Keratinocyte (primary cell): Measurements from ENCODE around the gene C1orf35. TPM values are rescaled to one million over a fixed set of nuclear protein-coding genes. Genes with fewer than 3 reads are reported as not detected.

ENCODE experiments used
- DNase-seq: peaks from one replicate; pipeline ENCODE4 v3.0.0-alpha.2; 2011; ENCODE audit warnings: low read depth, missing footprints, low spot score
- FAIRE-seq: peaks from 2 replicates; lab custom pipeline; 2011; peaks lifted over from hg19 to GRCh38; lab: Jason Lieb, UNC
- H2AFZ ChIP-seq: 2 replicates; pipeline ENCODE4 v1.6.0; 2012; ENCODE audit warnings: low read length, control low read depth, inconsistent platforms; ENCODE audit not compliant: control insufficient read depth
- H3K27ac ChIP-seq: 2 replicates; pipeline ENCODE4 v1.5.1; 2011; ENCODE audit warnings: low read length; ENCODE audit not compliant: control insufficient read depth, insufficient read depth
- H3K27me3 ChIP-seq: 3 replicates; pipeline ENCODE4 v1.6.0; 2011; ENCODE audit warnings: low read length; ENCODE audit not compliant: control insufficient read depth, insufficient read depth; ENCODE audit errors: extremely low read depth
- H3K36me3 ChIP-seq, 2 experiments: 2 replicates in 1 of 2; 3 replicates in 1 of 2; pipeline ENCODE4 v1.5.1; 2011; ENCODE audit warnings: low read length in 2 of 2, mild to moderate bottlenecking in 1 of 2; ENCODE audit not compliant: control insufficient read depth in 2 of 2, insufficient read depth in 2 of 2; ENCODE audit errors: extremely low read depth in 1 of 2
- H3K4me1 ChIP-seq: 3 replicates; pipeline ENCODE4 v1.5.1; 2011; ENCODE audit warnings: low read length; ENCODE audit not compliant: control insufficient read depth, insufficient read depth; ENCODE audit errors: extremely low read depth
- H3K4me2 ChIP-seq: 3 replicates; pipeline ENCODE4 v1.6.0; 2011; ENCODE audit warnings: low read depth, low read length; ENCODE audit not compliant: control insufficient read depth, insufficient read depth; ENCODE audit errors: extremely low read depth
- H3K4me3 ChIP-seq, 3 experiments: fragments of 200-600 bp in 1 of 3; sonication (generic) in 1 of 3; 2 replicates in 2 of 3; 3 replicates in 1 of 3; pipeline ENCODE4 v1.5.1; 2011 to 2016; ENCODE audit warnings: low read length in 3 of 3, mild to moderate bottlenecking in 3 of 3, control low read depth in 2 of 3, inconsistent platforms in 1 of 3, low read depth in 1 of 3, mixed read lengths in 1 of 3, mixed run types in 1 of 3, moderate library complexity in 1 of 3; ENCODE audit not compliant: control insufficient read depth in 2 of 3, insufficient read depth in 2 of 3; ENCODE audit errors: extremely low read depth in 1 of 3
- H3K79me2 ChIP-seq: 2 replicates; pipeline ENCODE4 v1.6.0; 2012; ENCODE audit warnings: low read length; ENCODE audit not compliant: control insufficient read depth, insufficient read depth
- H3K9ac ChIP-seq: 3 replicates; pipeline ENCODE4 v1.6.0; 2011; ENCODE audit warnings: low read length; ENCODE audit not compliant: control insufficient read depth, insufficient read depth; ENCODE audit errors: extremely low read depth
- H3K9me1 ChIP-seq: 3 replicates; pipeline ENCODE4 v1.6.0; 2011; ENCODE audit warnings: low read length; ENCODE audit not compliant: control insufficient read depth, insufficient read depth; ENCODE audit errors: extremely low read depth
- H3K9me3 ChIP-seq: 2 replicates; pipeline ENCODE4 v1.5.1; 2012; ENCODE audit warnings: low read depth, low read length; ENCODE audit not compliant: control insufficient read depth
- H4K20me1 ChIP-seq: 3 replicates; pipeline ENCODE4 v1.6.0; 2011; ENCODE audit warnings: low read length; ENCODE audit not compliant: control insufficient read depth, insufficient read depth; ENCODE audit errors: extremely low read depth
- CTCF ChIP-seq, 3 experiments: IDR thresholded peaks in 1 of 3; conservative IDR thresholded peaks in 1 of 3; optimal IDR thresholded peaks in 1 of 3; 2 replicates in 2 of 3; 3 replicates in 1 of 3; pipeline versions ENCODE3 to v1.5.1; 2011; ENCODE audit warnings: low read length in 3 of 3, mild to moderate bottlenecking in 3 of 3, moderate library complexity in 2 of 3, control low read depth in 1 of 3, inconsistent platforms in 1 of 3; ENCODE audit not compliant: insufficient read depth in 2 of 3; ENCODE audit errors: extremely low read depth in 1 of 3
- EZH2 ChIP-seq: IDR thresholded peaks from one replicate; pipeline ENCODE4 v1.6.1; 2012; ENCODE audit warnings: inconsistent platforms, mild to moderate bottlenecking, low read length, moderate library complexity
- dilution Hi-C: fragments of 300-500 bp; cut with MboI; formaldehyde crosslinking; loops from one replicate; pipeline ENCODE4 v1.7.0; 2020; ENCODE audit warnings: low sequenced_read_pairs; ENCODE audit not compliant: extremely low pct_ligation_motif_present
- polyA plus RNA-seq, 5 experiments: library from polyadenylated mRNA; depleted of rRNA in 3 of 5; stranded (reverse) in 3 of 5; stranded (forward) in 1 of 5; unstranded in 1 of 5; fragments of >200 nt; gene quantifications; 1 replicate in 1 of 5; 2 replicates in 3 of 5; 3 replicates in 1 of 5; pipeline versions ENCODE4 v1.2.1 to v1.2.3, GENCODE V29; 2011 to 2012; ENCODE audit warnings: missing spikeins in 2 of 5, low read depth in 1 of 5, low replicate concordance in 1 of 5

Gene C1orf35
- polyA plus RNA-seq, 1 donor (not counting 4 experiments of a cell fraction or from before 2014, with no cell fraction given), result 8.2 TPM

- no peak for FAIRE-seq
- Histone ChIP-seq H3K36me3 (no peaks in the 10 kb centered on the region), H3K27ac (peak overlapping the region; percentile 40), H3K79me2 (no peaks in the 10 kb centered on the region), H3K4me2 (peak overlapping the region; percentile 82), H3K4me1 (peaks cover 3% of the 10 kb centered on the region), H2AFZ (peak overlapping the region; percentile 66), H3K4me3 (peak overlapping the region; percentile 34 to 65 (median 59)), H4K20me1 (no peaks in the 10 kb centered on the region), H3K9me3 (no peaks in the 10 kb centered on the region), H3K9ac (peak overlapping the region; percentile 58), H3K27me3 (peaks cover 51% of the 10 kb centered on the region), H3K9me1 (no peaks in the 10 kb centered on the region)
- DNase-seq, result no peak
- dilution Hi-C loops, result no loop called here
- TF ChIP-seq EZH2 (no peak), CTCF (optimal IDR thresholded peaks at IDR 0.05 in 1 of 3, IDR thresholded peaks at IDR 0.05 in 1 of 3, conservative IDR thresholded peaks at IDR 0.05 in 1 of 3; ENCODE audit: extremely low read depth in 1 of 3, insufficient read depth in 2 of 3, low read length in 3 of 3) (peak in 1 of 3 experiments; percentile 57)
Observed at GRCh38 chr1:228060458-228061190, 42.5 kb downstream of the C1orf35 start.

GRCh38 chr1:228059634-228060457, 43.3 kb downstream of the C1orf35 start:
- no peaks in the 10 kb centered on the region for H3K36me3 ChIP-seq
- H3K9me1 ChIP-seq, result no peaks in the 10 kb centered on the region
- TF ChIP-seq CTCF (optimal IDR thresholded peaks at IDR 0.05 in 1 of 3, IDR thresholded peaks at IDR 0.05 in 1 of 3, conservative IDR thresholded peaks at IDR 0.05 in 1 of 3; ENCODE audit: extremely low read depth in 1 of 3, insufficient read depth in 2 of 3, low read length in 3 of 3) (no peak), EZH2 (no peak)
- peak; percentile 76 for DNase-seq
- H3K4me3 ChIP-seq, result peak overlapping the region; percentile 34 to 65 (median 59)
- H3K4me1 ChIP-seq, result peaks cover 3% of the 10 kb centered on the region
- FAIRE-seq, result peak; percentile 51
- peak overlapping the region; percentile 70 for H2AFZ ChIP-seq
- H3K79me2 ChIP-seq, result no peaks in the 10 kb centered on the region
- H3K9ac ChIP-seq, result peak overlapping the region; percentile 58
- H3K4me2 ChIP-seq, result peak overlapping the region; percentile 82
- dilution Hi-C loops, result no loop called here
- no peaks in the 10 kb centered on the region for H4K20me1 ChIP-seq
- peaks cover 47% of the 10 kb centered on the region for H3K27me3 ChIP-seq
- peak overlapping the region; percentile 40 for H3K27ac ChIP-seq
- H3K9me3 ChIP-seq, result no peaks in the 10 kb centered on the region
